ENCODE data around the gene NOD2. TPM values are rescaled to one million over a fixed set of nuclear protein-coding genes. Genes with fewer than 3 reads are reported as not detected.

Gene NOD2
- total RNA-seq, 1 experiment from 2014 or later: 5.4 TPM

- ATAC-seq: no peak
- H3K9ac ChIP-seq (ENCODE audit: low read length): no peak overlapping the region
These were observed 8.5 kb upstream of the NOD2 start for GRCh38 chr16:50684823-50685461.

GRCh38 chr16:50685462-50686063 lies 7.8 kb upstream of the NOD2 start:
- Histone ChIP-seq H2AFZ (ENCODE audit: low read depth, low read length, poor library complexity, severe bottlenecking) (no peak overlapping the region), H3K36me3 (ENCODE audit: control insufficient read depth in 1 of 2, insufficient read depth in 2 of 2, low read length in 2 of 2) (no peaks in the 10 kb centered on the region), H3K4me3 (replicated peaks in 1 of 2; ENCODE audit: low read depth in 1 of 2, low read length in 2 of 2) (no peak overlapping the region), H3K9me2 (ENCODE audit: insufficient read depth) (no peaks in the 10 kb centered on the region), H3K4me2 (ENCODE audit: low read length) (no peak overlapping the region), H3K27ac (ENCODE audit: low read depth, low read length) (no peak overlapping the region), H4K20me1 (ENCODE audit: insufficient read depth) (no peaks in the 10 kb centered on the region), H3K9me3 (ENCODE audit: control insufficient read depth in 1 of 2, insufficient read depth in 1 of 2, low read depth in 1 of 2, low read length in 2 of 2) (no peaks in the 10 kb centered on the region), H3K4me1 (ENCODE audit: control insufficient read depth in 1 of 2, insufficient read depth in 2 of 2, low read length in 2 of 2) (no peaks in the 10 kb centered on the region), H3K27me3 (ENCODE audit: insufficient read depth, low read length) (no peaks in the 10 kb centered on the region), H3K9ac (ENCODE audit: low read length) (no peak overlapping the region), H3K79me2 (ENCODE audit: insufficient read depth, low read length) (no peaks in the 10 kb centered on the region)
- intact Hi-C loops (cut with micrococcal nuclease): no loop called here
- CTCF ChIA-PET: no interaction called here
- RAD21 ChIA-PET (ENCODE audit: low non-redundant PET in 1 of 2, low total read pairs in 2 of 2, uncharacterized antibody in 2 of 2, unreplicated experiment in 2 of 2): no interaction called here
- DNase-seq (ENCODE audit: low read depth, low spot score) (no peak), ATAC-seq (no peak)
- TF ChIP-seq CEBPB (IDR thresholded peaks at IDR 0.05; ENCODE audit: low read depth): no peak
- POLR2A ChIA-PET: no interaction called here
- no TSS peak for BruUV-seq (replicated peaks)

More at GRCh38 chr16:50684823-50685461, 8.5 kb upstream of the NOD2 start:
- RAD21 ChIA-PET (ENCODE audit: low non-redundant PET in 1 of 2, low total read pairs in 2 of 2, uncharacterized antibody in 2 of 2, unreplicated experiment in 2 of 2): no interaction called here
- DNase-seq (ENCODE audit: low read depth, low spot score): no peak
- H2AFZ ChIP-seq (ENCODE audit: low read depth, low read length, poor library complexity, severe bottlenecking): no peak overlapping the region
- no peak overlapping the region for H3K4me3 ChIP-seq (replicated peaks in 1 of 2; ENCODE audit: low read depth in 1 of 2, low read length in 2 of 2)
- no peaks in the 10 kb centered on the region for H4K20me1 ChIP-seq (ENCODE audit: insufficient read depth)
- no peak for TF ChIP-seq ZBTB33 (IDR thresholded peaks at IDR 0.05; ENCODE audit: extremely low read depth, insufficient replicate concordance, low read length)
- TF ChIP-seq EZH2phosphoT487 (IDR thresholded peaks at IDR 0.05; ENCODE audit: borderline replicate concordance): no peak
- TF ChIP-seq SIN3A (IDR thresholded peaks at IDR 0.05; ENCODE audit: low read depth): no peak
- CTCF ChIA-PET: no interaction called here
- no peaks in the 10 kb centered on the region for H3K9me2 ChIP-seq (ENCODE audit: insufficient read depth)
- POLR2A ChIA-PET: no interaction called here
- H3K36me3 ChIP-seq (ENCODE audit: control insufficient read depth in 1 of 2, insufficient read depth in 2 of 2, low read length in 2 of 2): no peaks in the 10 kb centered on the region
- no TSS peak for BruUV-seq (replicated peaks)
- no peaks in the 10 kb centered on the region for H3K9me3 ChIP-seq (ENCODE audit: control insufficient read depth in 1 of 2, insufficient read depth in 1 of 2, low read depth in 1 of 2, low read length in 2 of 2)
- no peaks in the 10 kb centered on the region for H3K27me3 ChIP-seq (ENCODE audit: insufficient read depth, low read length)
- H3K79me2 ChIP-seq (ENCODE audit: insufficient read depth, low read length): no peaks in the 10 kb centered on the region
- no peak overlapping the region for H3K4me2 ChIP-seq (ENCODE audit: low read length)
- no peak overlapping the region for H3K27ac ChIP-seq (ENCODE audit: low read depth, low read length)
- H3K4me1 ChIP-seq (ENCODE audit: control insufficient read depth in 1 of 2, insufficient read depth in 2 of 2, low read length in 2 of 2): no peaks in the 10 kb centered on the region
- intact Hi-C loops (cut with micrococcal nuclease): no loop called here
